ENCODE measurements around the gene IL1RAPL2. TPM values are rescaled to one million over a fixed set of nuclear protein-coding genes. Genes with fewer than 3 reads are reported as not detected.

The IL1RAPL2 gene
- total and polyA plus RNA-seq, 2 donors (not counting 3 experiments of a cell fraction or from before 2014, with no cell fraction given) = not detected

- Histone ChIP-seq H3K4me1 (ENCODE audit: control insufficient read depth, extremely low read depth, insufficient read depth, low read length) (no peaks in the 10 kb centered on the region), H3K9me3 (replicated peaks; ENCODE audit: control insufficient read depth, insufficient read depth, low read length) (no peaks in the 10 kb centered on the region), H3K27ac (ENCODE audit: insufficient read depth, low read depth, low read length) (no peak overlapping the region), H3K4me3 (replicated peaks in 1 of 3; ENCODE audit: insufficient read depth in 1 of 3, low read depth in 1 of 3, low read length in 3 of 3) (no peak overlapping the region), H4K20me1 (replicated peaks; ENCODE audit: control insufficient read depth, extremely low read depth, insufficient read depth, low read length) (no peaks in the 10 kb centered on the region), H3K79me2 (ENCODE audit: control insufficient read depth, insufficient read depth, low read length) (no peaks in the 10 kb centered on the region), H3K36me3 (ENCODE audit: control insufficient read depth in 2 of 2, extremely low read depth in 1 of 2, insufficient read depth in 2 of 2, low read length in 2 of 2) (no peaks in the 10 kb centered on the region), H3K4me2 (ENCODE audit: insufficient read depth, low read length) (no peak overlapping the region), H3K9ac (replicated peaks; ENCODE audit: extremely low read depth, insufficient read depth, low read length) (no peak overlapping the region), H2AFZ (ENCODE audit: low read depth, low read length) (no peak overlapping the region), H3K9me1 (replicated peaks; ENCODE audit: control insufficient read depth, extremely low read depth, insufficient read depth, low read length) (no peaks in the 10 kb centered on the region), H3K27me3 (ENCODE audit: control insufficient read depth in 2 of 2, insufficient read depth in 2 of 2, low read length in 2 of 2) (no peaks in the 10 kb centered on the region)
- ChIA-PET POLR2A (no interaction called here), CTCF (no interaction called here)
- no peak for DNase-seq (ENCODE audit: low read depth, low spot score)
- intact Hi-C loops (cut with micrococcal nuclease) = no loop called here
- TF ChIP-seq, protein P1, sequence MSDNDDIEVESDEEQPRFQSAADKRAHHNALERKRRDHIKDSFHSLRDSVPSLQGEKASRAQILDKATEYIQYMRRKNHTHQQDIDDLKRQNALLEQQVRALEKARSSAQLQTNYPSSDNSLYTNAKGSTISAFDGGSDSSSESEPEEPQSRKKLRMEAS (IDR thresholded peaks at IDR 0.05; ENCODE audit: insufficient read depth, insufficient read length) = no peak
- TF ChIP-seq FOS (IDR thresholded peaks at IDR 0.05; ENCODE audit: borderline replicate concordance, insufficient read depth, low read length) = no peak
- no peak for TF ChIP-seq MYC (IDR thresholded peaks at IDR 0.05; ENCODE audit: low read depth, low read length)
- TF ChIP-seq, protein P2, sequence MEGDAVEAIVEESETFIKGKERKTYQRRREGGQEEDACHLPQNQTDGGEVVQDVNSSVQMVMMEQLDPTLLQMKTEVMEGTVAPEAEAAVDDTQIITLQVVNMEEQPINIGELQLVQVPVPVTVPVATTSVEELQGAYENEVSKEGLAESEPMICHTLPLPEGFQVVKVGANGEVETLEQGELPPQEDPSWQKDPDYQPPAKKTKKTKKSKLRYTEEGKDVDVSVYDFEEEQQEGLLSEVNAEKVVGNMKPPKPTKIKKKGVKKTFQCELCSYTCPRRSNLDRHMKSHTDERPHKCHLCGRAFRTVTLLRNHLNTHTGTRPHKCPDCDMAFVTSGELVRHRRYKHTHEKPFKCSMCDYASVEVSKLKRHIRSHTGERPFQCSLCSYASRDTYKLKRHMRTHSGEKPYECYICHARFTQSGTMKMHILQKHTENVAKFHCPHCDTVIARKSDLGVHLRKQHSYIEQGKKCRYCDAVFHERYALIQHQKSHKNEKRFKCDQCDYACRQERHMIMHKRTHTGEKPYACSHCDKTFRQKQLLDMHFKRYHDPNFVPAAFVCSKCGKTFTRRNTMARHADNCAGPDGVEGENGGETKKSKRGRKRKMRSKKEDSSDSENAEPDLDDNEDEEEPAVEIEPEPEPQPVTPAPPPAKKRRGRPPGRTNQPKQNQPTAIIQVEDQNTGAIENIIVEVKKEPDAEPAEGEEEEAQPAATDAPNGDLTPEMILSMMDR (IDR thresholded peaks at IDR 0.05; ENCODE audit: extremely low read depth in 1 of 2, insufficient read depth in 1 of 2, low read depth in 1 of 2, low read length in 2 of 2) = no peak
- BruUV-seq (replicated peaks) = no TSS peak
- FAIRE-seq = no peak
- dilution Hi-C loops (cut with MboI; ENCODE audit: extremely low pct_ligation_motif_present, low sequenced_read_pairs) = no loop called here
These were observed 1145.8 kb downstream of the IL1RAPL2 start for GRCh38 chrX:105711805-105712204.

GRCh38 chrX:105715746-105716145 is 1149.7 kb downstream of the IL1RAPL2 start:
- dilution Hi-C loops (cut with MboI; ENCODE audit: extremely low pct_ligation_motif_present, low sequenced_read_pairs) = no loop called here
- CTCF ChIA-PET = no interaction called here
- no peak for FAIRE-seq

More at GRCh38 chrX:105715746-105716145, 1149.7 kb downstream of the IL1RAPL2 start:
- no peaks in the 10 kb centered on the region for H3K27me3 ChIP-seq (ENCODE audit: control insufficient read depth in 2 of 2, insufficient read depth in 2 of 2, low read length in 2 of 2)
- H3K4me2 ChIP-seq (ENCODE audit: insufficient read depth, low read length) = no peak overlapping the region
- H3K4me3 ChIP-seq (replicated peaks in 1 of 3; ENCODE audit: insufficient read depth in 1 of 3, low read depth in 1 of 3, low read length in 3 of 3) = no peak overlapping the region
- H2AFZ ChIP-seq (ENCODE audit: low read depth, low read length) = no peak overlapping the region
- no TSS peak for BruUV-seq (replicated peaks)
- H3K9me3 ChIP-seq (replicated peaks; ENCODE audit: control insufficient read depth, insufficient read depth, low read length) = no peaks in the 10 kb centered on the region
- no peak overlapping the region for H3K27ac ChIP-seq (ENCODE audit: insufficient read depth, low read depth, low read length)
- DNase-seq (ENCODE audit: low read depth, low spot score) = no peak
- POLR2A ChIA-PET = no interaction called here
- intact Hi-C loops (cut with micrococcal nuclease) = no loop called here
- H3K36me3 ChIP-seq (ENCODE audit: control insufficient read depth in 2 of 2, extremely low read depth in 1 of 2, insufficient read depth in 2 of 2, low read length in 2 of 2) = no peaks in the 10 kb centered on the region
- H4K20me1 ChIP-seq (replicated peaks; ENCODE audit: control insufficient read depth, extremely low read depth, insufficient read depth, low read length) = no peaks in the 10 kb centered on the region
- H3K4me1 ChIP-seq (ENCODE audit: control insufficient read depth, extremely low read depth, insufficient read depth, low read length) = no peaks in the 10 kb centered on the region
- H3K79me2 ChIP-seq (ENCODE audit: control insufficient read depth, insufficient read depth, low read length) = no peaks in the 10 kb centered on the region
- no peaks in the 10 kb centered on the region for H3K9me1 ChIP-seq (replicated peaks; ENCODE audit: control insufficient read depth, extremely low read depth, insufficient read depth, low read length)
- H3K9ac ChIP-seq (replicated peaks; ENCODE audit: extremely low read depth, insufficient read depth, low read length) = no peak overlapping the region
- TF ChIP-seq MYC (IDR thresholded peaks at IDR 0.05; ENCODE audit: low read depth, low read length) (no peak), POLR2A (IDR thresholded peaks at IDR 0.05; ENCODE audit: low read depth, low read length) (no peak), JUN (IDR thresholded peaks at IDR 0.05; ENCODE audit: borderline replicate concordance, insufficient read depth, insufficient read length, low read depth) (no peak), EZH2 (IDR thresholded peaks at IDR 0.05; ENCODE audit: borderline replicate concordance, low read depth, low read length, severe bottlenecking) (no peak), FOS (IDR thresholded peaks at IDR 0.05; ENCODE audit: borderline replicate concordance, insufficient read depth, low read length) (no peak), GATA2 (IDR thresholded peaks at IDR 0.05; ENCODE audit: insufficient read depth, insufficient read length, low read depth, low read length) (no peak), POLR2AphosphoS5 (IDR thresholded peaks at IDR 0.05; ENCODE audit: insufficient read depth, low read depth, low read length) (no peak)
- TF ChIP-seq, protein P1 (IDR thresholded peaks at IDR 0.05; ENCODE audit: insufficient read depth, insufficient read length) = no peak
- TF ChIP-seq, protein P2 (IDR thresholded peaks at IDR 0.05; ENCODE audit: extremely low read depth in 1 of 2, insufficient read depth in 1 of 2, low read depth in 1 of 2, low read length in 2 of 2) = no peak
